ENCODE results near the gene NOC2L. TPM values are rescaled to one million over a fixed set of nuclear protein-coding genes. Genes with fewer than 3 reads are reported as not detected.

The NOC2L gene
- total RNA-seq, 1 experiment from 2014 or later = 130 TPM

GRCh38 chr1:966704-967300 is 7.7 kb upstream of the NOC2L start:
- no CpG with 5 or more reads among the region's 60 CpGs for WGBS (ENCODE audit: extremely low coverage, insufficient read length, low lambda C conversion rate)
- Histone ChIP-seq H3K79me1 (ENCODE audit: insufficient read depth, low read depth, low read length, poor library complexity, severe bottlenecking) (no peaks in the 10 kb centered on the region), H2AFZ (ENCODE audit: low read length) (no peak overlapping the region), H3K18ac (ENCODE audit: insufficient read length, low read depth, low read length) (peak overlapping the region; percentile 51), H4K20me1 (ENCODE audit: control insufficient read depth, insufficient read depth, insufficient read length) (no peaks in the 10 kb centered on the region), H4K91ac (ENCODE audit: insufficient read length, low read depth, low read length) (no peak overlapping the region), H3K9me3 (ENCODE audit: control insufficient read depth, low read depth, low read length) (no peaks in the 10 kb centered on the region), H2BK120ac (ENCODE audit: low read depth, low read length, poor library complexity, severe bottlenecking) (no peak overlapping the region), H2AK5ac (ENCODE audit: insufficient read length, low read length) (no peak overlapping the region), H4K5ac (ENCODE audit: insufficient read length, low read depth, low read length) (no peak overlapping the region), H3K79me2 (ENCODE audit: insufficient read depth, low read length) (no peaks in the 10 kb centered on the region), H3K23me2 (ENCODE audit: insufficient read length, low read depth, low read length, poor library complexity, severe bottlenecking) (peaks cover 9% of the 10 kb centered on the region), H3K4ac (ENCODE audit: low read depth, low read length) (no peak overlapping the region), H3T11ph (ENCODE audit: low read length) (no peak overlapping the region), H3K23ac (ENCODE audit: insufficient read length, low read depth, low read length) (no peak overlapping the region), H4K8ac (replicated peaks; ENCODE audit: insufficient read length, low read depth, low read length) (no peak overlapping the region), H2BK5ac (ENCODE audit: insufficient read length, low read length) (no peak overlapping the region), H2BK20ac (ENCODE audit: low read depth, low read length, poor library complexity, severe bottlenecking) (no peak overlapping the region), H3K27ac (ENCODE audit: insufficient read length, low read depth, low read length) (no peak overlapping the region), H2BK12ac (ENCODE audit: insufficient read length, low read depth, low read length) (no peak overlapping the region), H3K4me1 (ENCODE audit: insufficient read depth, low read length) (no peaks in the 10 kb centered on the region), H3K27me3 (ENCODE audit: insufficient read depth, low read length) (peaks cover 11% of the 10 kb centered on the region; the same call in 1 of the 2 replicates), H2BK15ac (ENCODE audit: low read depth, low read length) (no peak overlapping the region), H3K9ac (ENCODE audit: extremely low read depth, insufficient read length, low read length) (no peak overlapping the region), H3K4me2 (ENCODE audit: insufficient read depth, insufficient read length, low read length) (peak overlapping the region; percentile 68), H3K14ac (ENCODE audit: insufficient read depth, low read length) (peak overlapping the region; percentile 68; the same call in 1 of the 2 replicates), H3K56ac (ENCODE audit: insufficient read length, low read depth, low read length) (no peak overlapping the region)
- DNase-seq = peak; percentile 76
- Mint-ChIP-seq H3K9me3 (peaks cover 3 to 4% of the 10 kb centered on the region in 2 experiments; a peak in 3 of 5 replicates), H3K27me3 (ENCODE audit: low read depth) (peaks cover 47% of the 10 kb centered on the region), H3K27ac (no peak overlapping the region), H3K36me3 (ENCODE audit: insufficient read depth in 1 of 3, low read depth in 3 of 3) (peaks cover 0 to 25% (median 24%) of the 10 kb centered on the region in 3 experiments; a peak in 6 of 7 replicates), H3K4me3 (peak overlapping the region; percentile 57 to 76), H3K4me1 (peaks cover 0 to 3% of the 10 kb centered on the region in 2 experiments; a peak in 2 of 4 replicates)
- no peak for TF ChIP-seq CTCF (conservative IDR thresholded peaks at IDR 0.05)

Measured in H9 (cell line).